ENCODE results near the gene SPP2. TPM values are rescaled to one million over a fixed set of nuclear protein-coding genes. Genes with fewer than 3 reads are reported as not detected.
A peak's percentile ranks its signal among the peaks of the same experiment; 100 is the strongest.

SPP2 gene
- total and polyA plus RNA-seq, 9 donors, result 0.35 TPM; not detected in 8

- no peaks in the 10 kb centered on the region for H3K36me3 ChIP-seq (ENCODE audit: control insufficient read depth, insufficient read depth, low read length)
These were observed 16.6 kb upstream of the SPP2 start for GRCh38 chr2:234033885-234034284.

GRCh38 chr2:234038076-234038802, 12.3 kb upstream of the SPP2 start:
- no peaks in the 10 kb centered on the region for H3K4me1 ChIP-seq (ENCODE audit: control insufficient read depth, insufficient read depth, low read length)
- H3K27me3 ChIP-seq (ENCODE audit: control insufficient read depth, insufficient read depth, low read length), result no peaks in the 10 kb centered on the region
- H3K9me3 ChIP-seq (replicated peaks; ENCODE audit: control insufficient read depth, low read depth, low read length), result peaks cover 14% of the 10 kb centered on the region
- no CpG with 5 or more reads among the region's 2 CpGs for WGBS (ENCODE audit: insufficient coverage)
- peak; percentile 39 for DNase-seq
- no peak overlapping the region for H3K27ac ChIP-seq (ENCODE audit: low read length)
- no peak overlapping the region for H3K4me3 ChIP-seq (ENCODE audit: low read length)
- H3K36me3 ChIP-seq (ENCODE audit: control insufficient read depth, insufficient read depth, low read length), result no peaks in the 10 kb centered on the region

More at GRCh38 chr2:234033885-234034284, 16.6 kb upstream of the SPP2 start:
- no peaks in the 10 kb centered on the region for H3K4me1 ChIP-seq (ENCODE audit: control insufficient read depth, insufficient read depth, low read length)
- H3K4me3 ChIP-seq (ENCODE audit: low read length), result no peak overlapping the region
- no peak overlapping the region for H3K27ac ChIP-seq (ENCODE audit: low read length)
- no peaks in the 10 kb centered on the region for H3K27me3 ChIP-seq (ENCODE audit: control insufficient read depth, insufficient read depth, low read length)
- peaks cover 14% of the 10 kb centered on the region for H3K9me3 ChIP-seq (replicated peaks; ENCODE audit: control insufficient read depth, low read depth, low read length)
- no peak for DNase-seq
- no CpG with 5 or more reads among the region's 2 CpGs for WGBS (ENCODE audit: insufficient coverage)

- no peaks in the 10 kb centered on the region for H3K36me3 ChIP-seq (ENCODE audit: control insufficient read depth, insufficient read depth, low read length)
- H3K4me1 ChIP-seq (ENCODE audit: control insufficient read depth, insufficient read depth, low read length), result no peaks in the 10 kb centered on the region
- no CpG with 5 or more reads among the region's 1 CpG for WGBS (ENCODE audit: insufficient coverage)
- no peak for DNase-seq
- no peak overlapping the region for H3K4me3 ChIP-seq (ENCODE audit: low read length)
- no peaks in the 10 kb centered on the region for H3K9me3 ChIP-seq (replicated peaks; ENCODE audit: control insufficient read depth, low read depth, low read length)
- no peak overlapping the region for H3K27ac ChIP-seq (ENCODE audit: low read length)
- no peaks in the 10 kb centered on the region for H3K27me3 ChIP-seq (ENCODE audit: control insufficient read depth, insufficient read depth, low read length)
These were observed 6.3 kb upstream of the SPP2 start for GRCh38 chr2:234044157-234044556.

- DNase-seq, result no peak
- Histone ChIP-seq H3K36me3 (ENCODE audit: control insufficient read depth, insufficient read depth, low read length) (no peaks in the 10 kb centered on the region), H3K9me3 (replicated peaks; ENCODE audit: control insufficient read depth, low read depth, low read length) (no peaks in the 10 kb centered on the region), H3K27me3 (ENCODE audit: control insufficient read depth, insufficient read depth, low read length) (no peaks in the 10 kb centered on the region), H3K4me1 (ENCODE audit: control insufficient read depth, insufficient read depth, low read length) (no peaks in the 10 kb centered on the region), H3K27ac (ENCODE audit: low read length) (no peak overlapping the region), H3K4me3 (ENCODE audit: low read length) (no peak overlapping the region)
- WGBS (ENCODE audit: insufficient coverage), result no CpG with 5 or more reads among the region's 3 CpGs
These were observed 4.0 kb upstream of the SPP2 start for GRCh38 chr2:234046521-234046920.

- H3K9me3 ChIP-seq (replicated peaks; ENCODE audit: control insufficient read depth, low read depth, low read length), result no peaks in the 10 kb centered on the region
- H3K27me3 ChIP-seq (ENCODE audit: control insufficient read depth, insufficient read depth, low read length), result no peaks in the 10 kb centered on the region
- H3K27ac ChIP-seq (ENCODE audit: low read length), result no peak overlapping the region
- no peak for DNase-seq
- no peak overlapping the region for H3K4me3 ChIP-seq (ENCODE audit: low read length)
- no peaks in the 10 kb centered on the region for H3K4me1 ChIP-seq (ENCODE audit: control insufficient read depth, insufficient read depth, low read length)
- H3K36me3 ChIP-seq (ENCODE audit: control insufficient read depth, insufficient read depth, low read length), result no peaks in the 10 kb centered on the region
These were observed 3.1 kb upstream of the SPP2 start for GRCh38 chr2:234047361-234047760.

GRCh38 chr2:234048049-234048448, 2.5 kb upstream of the SPP2 start:
- H3K36me3 ChIP-seq (ENCODE audit: control insufficient read depth, insufficient read depth, low read length), result no peaks in the 10 kb centered on the region
- no peak for DNase-seq
- no peaks in the 10 kb centered on the region for H3K27me3 ChIP-seq (ENCODE audit: control insufficient read depth, insufficient read depth, low read length)
- H3K9me3 ChIP-seq (replicated peaks; ENCODE audit: control insufficient read depth, low read depth, low read length), result no peaks in the 10 kb centered on the region
- H3K4me1 ChIP-seq (ENCODE audit: control insufficient read depth, insufficient read depth, low read length), result no peaks in the 10 kb centered on the region
- 86% methylated on average over 1 of the region's 4 CpGs for WGBS (ENCODE audit: insufficient coverage)
- no peak overlapping the region for H3K4me3 ChIP-seq (ENCODE audit: low read length)
- H3K27ac ChIP-seq (ENCODE audit: low read length), result no peak overlapping the region

GRCh38 chr2:234051374-234052070, 1.0 kb downstream of the SPP2 start:
- H3K27me3 ChIP-seq (ENCODE audit: control insufficient read depth, insufficient read depth, low read length), result no peaks in the 10 kb centered on the region
- no peak overlapping the region for H3K4me3 ChIP-seq (ENCODE audit: low read length)
- WGBS (ENCODE audit: insufficient coverage), result 36% methylated on average over 1 of the region's 4 CpGs
- H3K4me1 ChIP-seq (ENCODE audit: control insufficient read depth, insufficient read depth, low read length), result no peaks in the 10 kb centered on the region
- H3K9me3 ChIP-seq (replicated peaks; ENCODE audit: control insufficient read depth, low read depth, low read length), result no peaks in the 10 kb centered on the region
- H3K36me3 ChIP-seq (ENCODE audit: control insufficient read depth, insufficient read depth, low read length), result no peaks in the 10 kb centered on the region
- DNase-seq, result no peak
- H3K27ac ChIP-seq (ENCODE audit: low read length), result no peak overlapping the region

GRCh38 chr2:234058881-234059280, 8.4 kb downstream of the SPP2 start:
- no peaks in the 10 kb centered on the region for H3K36me3 ChIP-seq (ENCODE audit: control insufficient read depth, insufficient read depth, low read length)

GRCh38 chr2:234060236-234060635, 9.7 kb downstream of the SPP2 start:
- H3K9me3 ChIP-seq (replicated peaks; ENCODE audit: control insufficient read depth, low read depth, low read length), result no peaks in the 10 kb centered on the region
- WGBS (ENCODE audit: insufficient coverage), result 82% methylated on average over 5 of the region's 8 CpGs
- DNase-seq, result no peak
- no peak overlapping the region for H3K27ac ChIP-seq (ENCODE audit: low read length)
- no peaks in the 10 kb centered on the region for H3K36me3 ChIP-seq (ENCODE audit: control insufficient read depth, insufficient read depth, low read length)
- no peak overlapping the region for H3K4me3 ChIP-seq (ENCODE audit: low read length)
- no peaks in the 10 kb centered on the region for H3K27me3 ChIP-seq (ENCODE audit: control insufficient read depth, insufficient read depth, low read length)
- H3K4me1 ChIP-seq (ENCODE audit: control insufficient read depth, insufficient read depth, low read length), result no peaks in the 10 kb centered on the region

More at GRCh38 chr2:234058881-234059280, 8.4 kb downstream of the SPP2 start:
- WGBS (ENCODE audit: insufficient coverage), result 82% methylated on average over 2 of the region's 4 CpGs
- Histone ChIP-seq H3K9me3 (replicated peaks; ENCODE audit: control insufficient read depth, low read depth, low read length) (no peaks in the 10 kb centered on the region), H3K4me3 (ENCODE audit: low read length) (no peak overlapping the region), H3K4me1 (ENCODE audit: control insufficient read depth, insufficient read depth, low read length) (no peaks in the 10 kb centered on the region), H3K27ac (ENCODE audit: low read length) (no peak overlapping the region), H3K27me3 (ENCODE audit: control insufficient read depth, insufficient read depth, low read length) (no peaks in the 10 kb centered on the region)
- no peak for DNase-seq

GRCh38 chr2:234061624-234062257, 11.2 kb downstream of the SPP2 start:
- WGBS (ENCODE audit: insufficient coverage), result no CpG with 5 or more reads among the region's 6 CpGs
- no peaks in the 10 kb centered on the region for H3K4me1 ChIP-seq (ENCODE audit: control insufficient read depth, insufficient read depth, low read length)
- no peaks in the 10 kb centered on the region for H3K36me3 ChIP-seq (ENCODE audit: control insufficient read depth, insufficient read depth, low read length)
- no peaks in the 10 kb centered on the region for H3K9me3 ChIP-seq (replicated peaks; ENCODE audit: control insufficient read depth, low read depth, low read length)
- no peak overlapping the region for H3K27ac ChIP-seq (ENCODE audit: low read length)
- no peak for DNase-seq
- H3K4me3 ChIP-seq (ENCODE audit: low read length), result no peak overlapping the region
- H3K27me3 ChIP-seq (ENCODE audit: control insufficient read depth, insufficient read depth, low read length), result no peaks in the 10 kb centered on the region
